Gastroesophageal sphincter (tissue), 4 donors: ENCODE results near the gene FAM117A. TPM values are rescaled to one million over a fixed set of nuclear protein-coding genes. Genes with fewer than 3 reads are reported as not detected.
"Not testable (repeated sequence)": the region's sequence is repeated elsewhere in the genome, so short reads cannot be mapped to it uniquely, and the experiment has no call there.

Experiments used
- ATAC-seq: fragments of 150-250 bp; one replicate; pipeline ENCODE4 v1.9.1; 2016; ENCODE audit warnings: mild to moderate bottlenecking, moderate library complexity
- H3K27ac ChIP-seq, 4 donors: fragments of 200-600 bp; sonication (generic) in 3 of 4; 1 replicate in 3 of 4; 2 replicates in 1 of 4; pipeline ENCODE4 v1.5.1; 2016 to 2019
- H3K27me3 ChIP-seq: fragments of 200-600 bp; sonication (generic); one replicate; pipeline ENCODE4 v1.5.1; 2019
- H3K36me3 ChIP-seq, 2 donors: fragments of 200-600 bp; sonication (generic); one replicate each; pipeline ENCODE4 v1.5.1; 2019; ENCODE audit warnings: control low read depth in 1 of 2
- H3K4me1 ChIP-seq, 3 donors: fragments of 200-600 bp; sonication (generic); 1 replicate in 2 of 3; 2 replicates in 1 of 3; pipeline ENCODE4 v1.5.1; 2016 to 2019; ENCODE audit warnings: control low read depth in 2 of 3
- H3K4me3 ChIP-seq, 2 donors: fragments of 200-600 bp; sonication (generic); one replicate each; pipeline ENCODE4 v1.5.1; 2019; ENCODE audit warnings: mild to moderate bottlenecking in 1 of 2, moderate library complexity in 1 of 2
- H3K9me3 ChIP-seq, 3 donors: fragments of 200-600 bp; sonication (generic); one replicate each; pipeline ENCODE4 v1.5.1; 2017 to 2019; ENCODE audit warnings: control low read depth in 2 of 3
- EP300 ChIP-seq: sonication (generic); formaldehyde crosslinking; IDR thresholded peaks from one replicate; pipeline ENCODE4 v1.6.1; 2017; ENCODE audit warnings: antibody characterized with exemption, mild to moderate bottlenecking
- POLR2A ChIP-seq, 2 donors: fragments of 450-650 bp; IDR thresholded peaks; one replicate each; pipeline ENCODE4 v1.6.1; 2017; ENCODE audit warnings: antibody characterized with exemption in 2 of 2, mild to moderate bottlenecking in 2 of 2, moderate library complexity in 1 of 2
- POLR2AphosphoS5 ChIP-seq: sonication (generic); formaldehyde crosslinking; IDR thresholded peaks from one replicate; pipeline ENCODE4 v1.6.1; 2017; ENCODE audit warnings: antibody characterized with exemption
- WGBS, 2 donors: methylation state at CpG; one replicate each; pipeline ENCODE4 v1.1.5; 2018; ENCODE audit warnings: low coverage in 1 of 2; 5-methylcytosine and 5-hydroxymethylcytosine counted together
- total RNA-seq, 4 donors: library from RNA; depleted of rRNA; stranded (reverse); fragments of >200 nt; gene quantifications; one replicate each; pipeline ENCODE4 v1.1.0, GENCODE V29; 2016
- TF ChIP-seq, protein P1 (sequence below), 4 experiments: fragments of 200-600 bp in 2 of 4; fragments of 450-650 bp in 2 of 4; sonication (generic) in 1 of 4; IDR thresholded peaks; one replicate each; pipeline ENCODE4 v1.5.1; 2017 to 2019; ENCODE audit warnings: antibody characterized with exemption in 4 of 4, mild to moderate bottlenecking in 2 of 4, moderate library complexity in 2 of 4

Gene FAM117A
- total RNA-seq, 4 donors from 2014 or later, result 12.4 to 39.5 (median 19.8) TPM

DNA sequence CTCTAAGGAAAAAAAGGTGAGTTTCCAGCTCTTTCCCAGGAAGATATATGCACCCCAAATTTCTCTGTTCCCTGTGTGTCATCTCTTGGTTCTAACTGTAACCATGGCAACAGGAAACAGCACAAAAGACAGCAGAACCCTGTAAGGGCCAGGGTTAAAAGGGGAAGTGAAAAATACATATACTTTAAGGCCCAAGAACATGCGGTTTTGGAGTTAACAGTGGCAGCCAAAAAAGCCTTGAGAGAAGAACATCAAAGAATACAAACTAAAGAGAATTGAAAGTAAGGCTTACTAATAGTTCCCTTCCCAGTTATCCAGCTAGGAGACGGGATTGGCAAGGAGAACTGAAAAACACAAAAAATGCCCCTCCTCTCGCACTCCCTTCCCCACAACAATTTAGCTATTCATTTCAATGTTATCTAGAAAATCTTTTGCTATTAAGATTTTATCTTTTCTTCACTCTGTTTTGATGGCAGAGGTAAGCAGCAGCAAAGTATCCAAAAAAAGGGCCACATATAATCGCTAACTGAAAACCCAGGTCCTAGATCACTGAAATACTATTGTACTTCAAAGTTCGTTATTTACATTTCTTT is 87.6 kb downstream of the FAM117A start:
- H3K4me3 ChIP-seq, result peak overlapping the region; percentile 55 to 74
- no peaks in the 10 kb centered on the region for H3K36me3 ChIP-seq
- H3K9me3 ChIP-seq, result no peaks in the 10 kb centered on the region
- H3K27ac ChIP-seq, result peak overlapping the region; percentile 87 to 99 (median 98)
- WGBS, 2 donors, result 9 to 15% methylated on average over 5 of the region's 5 CpGs
- no peak for ATAC-seq
- TF ChIP-seq POLR2A (IDR thresholded peaks at IDR 0.05) (no peak), EP300 (no peak), POLR2AphosphoS5 (no peak)
- TF ChIP-seq, protein P1, sequence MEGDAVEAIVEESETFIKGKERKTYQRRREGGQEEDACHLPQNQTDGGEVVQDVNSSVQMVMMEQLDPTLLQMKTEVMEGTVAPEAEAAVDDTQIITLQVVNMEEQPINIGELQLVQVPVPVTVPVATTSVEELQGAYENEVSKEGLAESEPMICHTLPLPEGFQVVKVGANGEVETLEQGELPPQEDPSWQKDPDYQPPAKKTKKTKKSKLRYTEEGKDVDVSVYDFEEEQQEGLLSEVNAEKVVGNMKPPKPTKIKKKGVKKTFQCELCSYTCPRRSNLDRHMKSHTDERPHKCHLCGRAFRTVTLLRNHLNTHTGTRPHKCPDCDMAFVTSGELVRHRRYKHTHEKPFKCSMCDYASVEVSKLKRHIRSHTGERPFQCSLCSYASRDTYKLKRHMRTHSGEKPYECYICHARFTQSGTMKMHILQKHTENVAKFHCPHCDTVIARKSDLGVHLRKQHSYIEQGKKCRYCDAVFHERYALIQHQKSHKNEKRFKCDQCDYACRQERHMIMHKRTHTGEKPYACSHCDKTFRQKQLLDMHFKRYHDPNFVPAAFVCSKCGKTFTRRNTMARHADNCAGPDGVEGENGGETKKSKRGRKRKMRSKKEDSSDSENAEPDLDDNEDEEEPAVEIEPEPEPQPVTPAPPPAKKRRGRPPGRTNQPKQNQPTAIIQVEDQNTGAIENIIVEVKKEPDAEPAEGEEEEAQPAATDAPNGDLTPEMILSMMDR (IDR thresholded peaks at IDR 0.05), result no peak
- peaks cover 0 to 63% (median 30%) of the 10 kb centered on the region in 3 donors for H3K4me1 ChIP-seq
- H3K27me3 ChIP-seq, result no peaks in the 10 kb centered on the region

DNA sequence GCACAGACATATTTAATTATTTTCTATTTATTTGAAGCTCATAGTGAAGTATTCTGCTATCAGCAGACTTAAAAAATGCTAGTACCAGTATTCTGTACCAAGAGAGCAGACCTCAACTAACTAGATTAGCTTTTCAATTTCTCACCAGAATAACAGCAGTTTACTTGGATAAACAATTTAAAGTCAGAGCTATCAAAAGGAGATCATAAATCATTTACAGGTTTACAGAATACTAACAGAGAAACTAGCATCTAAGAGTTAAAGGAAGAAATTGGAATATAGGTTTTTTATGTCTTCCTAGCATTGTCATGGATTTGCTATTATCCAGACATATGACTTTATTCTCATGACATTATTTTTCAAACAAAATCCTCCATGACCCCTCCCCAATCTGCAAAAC is 89.4 kb downstream of the FAM117A start:
- no peak for ATAC-seq
- no peaks in the 10 kb centered on the region for H3K36me3 ChIP-seq
- H3K9me3 ChIP-seq, result no peaks in the 10 kb centered on the region
- H3K27me3 ChIP-seq, result no peaks in the 10 kb centered on the region
- TF ChIP-seq, protein P1 (IDR thresholded peaks at IDR 0.05), result no peak
- no peak for TF ChIP-seq EP300
- TF ChIP-seq POLR2AphosphoS5, result no peak
- TF ChIP-seq POLR2A (IDR thresholded peaks at IDR 0.05), result no peak
- H3K27ac ChIP-seq, result peak overlapping the region in 3 of 4 donors; percentile 97 to 99 (median 99)
- no peak overlapping the region for H3K4me3 ChIP-seq
- H3K4me1 ChIP-seq, result peaks cover 6 to 81% (median 36%) of the 10 kb centered on the region in 3 donors

DNA sequence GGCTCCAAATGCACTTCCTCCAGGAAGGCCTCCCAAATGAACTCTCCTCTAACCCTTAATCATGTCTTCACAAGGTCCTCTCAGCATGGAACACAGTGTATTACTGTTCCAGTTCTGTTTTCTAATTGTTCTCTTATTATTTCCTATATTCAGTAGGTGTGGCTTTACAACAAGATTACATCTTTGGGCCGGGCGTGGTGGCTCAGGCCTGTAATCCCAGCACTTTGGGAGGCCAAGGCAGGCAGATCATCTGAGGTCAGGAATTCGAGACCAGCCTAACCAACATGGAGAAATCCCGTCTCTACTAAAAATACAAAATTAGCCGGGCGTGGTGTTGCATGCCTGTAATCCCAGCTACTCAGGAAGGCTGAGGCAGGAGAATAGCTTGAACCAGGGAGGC is 90.3 kb downstream of the FAM117A start:
- H3K27ac ChIP-seq, result peak overlapping the region in 3 of 4 donors; percentile 56 to 99 (median 97)
- not testable (repeated sequence) for H3K36me3 ChIP-seq

DNA sequence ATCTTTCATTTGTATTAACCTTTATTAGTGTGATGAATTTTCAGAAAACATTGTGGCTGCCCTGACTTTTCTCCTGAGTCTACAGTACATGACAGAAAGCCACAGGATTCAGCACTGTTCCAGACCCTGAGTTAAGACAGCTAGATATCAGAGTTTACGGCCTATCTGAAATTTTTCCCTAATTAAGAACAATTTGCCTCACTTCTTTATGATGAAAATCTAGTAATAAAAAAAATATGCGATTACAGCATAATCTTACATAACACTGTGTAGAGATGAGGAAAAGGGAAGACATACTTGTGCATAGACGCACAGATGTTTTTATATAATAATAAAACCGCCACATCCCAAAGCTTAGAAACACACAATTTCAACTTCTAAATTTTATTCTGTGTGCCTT is 93.3 kb downstream of the FAM117A start:
- TF ChIP-seq, protein P1 (IDR thresholded peaks at IDR 0.05), result no peak
- TF ChIP-seq POLR2A (IDR thresholded peaks at IDR 0.05) (no peak), EP300 (no peak), POLR2AphosphoS5 (no peak)
- H3K4me1 ChIP-seq, result peaks cover 6 to 76% (median 26%) of the 10 kb centered on the region in 3 donors
- no peak overlapping the region for H3K4me3 ChIP-seq
- no peaks in the 10 kb centered on the region for H3K36me3 ChIP-seq
- H3K9me3 ChIP-seq, result no peaks in the 10 kb centered on the region
- H3K27me3 ChIP-seq, result no peaks in the 10 kb centered on the region
- WGBS, 2 donors, result 45 to 73% methylated on average over 4 of the region's 4 CpGs
- no peak for ATAC-seq
- H3K27ac ChIP-seq, result peak overlapping the region; percentile 37 to 97 (median 44)

More for the DNA sequence above, 90.3 kb downstream of the FAM117A start:
- H3K27me3 ChIP-seq, H3K4me3 ChIP-seq, H3K9me3 ChIP-seq, ATAC-seq: not testable (repeated sequence)
- H3K4me1 ChIP-seq, result peaks cover 6 to 84% (median 36%) of the 10 kb centered on the region in 3 donors
- WGBS, 2 donors, result 78 to 87% methylated on average over 3 to 5 of the region's 6 CpGs

DNA sequence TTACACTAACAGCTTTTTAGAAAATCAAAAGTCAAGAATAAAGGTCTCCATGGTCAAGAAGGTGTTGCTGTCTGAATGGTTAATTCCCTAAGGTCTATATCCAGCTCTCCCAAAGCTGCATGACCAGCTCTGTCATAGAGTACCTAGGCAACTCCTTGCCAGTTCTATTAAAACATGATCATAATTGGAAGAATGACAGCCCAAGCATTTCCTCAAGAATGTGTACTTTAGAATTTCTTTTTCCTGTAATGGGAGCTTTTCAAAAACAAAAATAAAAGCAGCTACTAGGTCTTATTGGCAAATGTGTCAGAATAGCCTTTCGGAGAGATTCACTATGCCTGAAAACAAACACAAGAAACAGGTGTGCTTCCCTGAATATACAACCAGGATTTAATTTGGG is 93.9 kb downstream of the FAM117A start:
- Histone ChIP-seq H3K4me1 (peaks cover 6 to 71% (median 20%) of the 10 kb centered on the region in 3 donors), H3K27me3 (no peaks in the 10 kb centered on the region), H3K9me3 (no peaks in the 10 kb centered on the region), H3K4me3 (no peak overlapping the region), H3K36me3 (no peaks in the 10 kb centered on the region), H3K27ac (peak overlapping the region in 3 of 4 donors; percentile 41 to 97 (median 48))
- TF ChIP-seq, protein P1 (IDR thresholded peaks at IDR 0.05), result no peak
- no peak for TF ChIP-seq EP300
- TF ChIP-seq POLR2AphosphoS5, result no peak
- TF ChIP-seq POLR2A (IDR thresholded peaks at IDR 0.05), result no peak
- 54 to 57% methylated on average over 1 of the region's 1 CpG for WGBS, 2 donors
- no peak for ATAC-seq
